Neural progenitor cell (in vitro differentiated cells): ENCODE data around the gene PKNOX2.

ENCODE experiments used
- EZH2 ChIP-seq: fragments of 200-600 bp; sonication (generic); IDR thresholded peaks from 2 replicates; pipeline ENCODE4 v1.6.1; 2017; ENCODE audit warnings: antibody characterized with exemption, mild to moderate bottlenecking, moderate library complexity
- EZH2phosphoT487 ChIP-seq: fragments of 200-600 bp; sonication (generic); IDR thresholded peaks from 2 replicates; pipeline ENCODE4 v1.6.1; 2017; ENCODE audit warnings: antibody characterized with exemption
- TF ChIP-seq, protein P1 (sequence below): fragments of 200-600 bp; sonication (generic); IDR thresholded peaks from 2 replicates; pipeline ENCODE4 v1.5.1; 2017; ENCODE audit warnings: antibody characterized with exemption, mild to moderate bottlenecking

- TF ChIP-seq, protein P1, sequence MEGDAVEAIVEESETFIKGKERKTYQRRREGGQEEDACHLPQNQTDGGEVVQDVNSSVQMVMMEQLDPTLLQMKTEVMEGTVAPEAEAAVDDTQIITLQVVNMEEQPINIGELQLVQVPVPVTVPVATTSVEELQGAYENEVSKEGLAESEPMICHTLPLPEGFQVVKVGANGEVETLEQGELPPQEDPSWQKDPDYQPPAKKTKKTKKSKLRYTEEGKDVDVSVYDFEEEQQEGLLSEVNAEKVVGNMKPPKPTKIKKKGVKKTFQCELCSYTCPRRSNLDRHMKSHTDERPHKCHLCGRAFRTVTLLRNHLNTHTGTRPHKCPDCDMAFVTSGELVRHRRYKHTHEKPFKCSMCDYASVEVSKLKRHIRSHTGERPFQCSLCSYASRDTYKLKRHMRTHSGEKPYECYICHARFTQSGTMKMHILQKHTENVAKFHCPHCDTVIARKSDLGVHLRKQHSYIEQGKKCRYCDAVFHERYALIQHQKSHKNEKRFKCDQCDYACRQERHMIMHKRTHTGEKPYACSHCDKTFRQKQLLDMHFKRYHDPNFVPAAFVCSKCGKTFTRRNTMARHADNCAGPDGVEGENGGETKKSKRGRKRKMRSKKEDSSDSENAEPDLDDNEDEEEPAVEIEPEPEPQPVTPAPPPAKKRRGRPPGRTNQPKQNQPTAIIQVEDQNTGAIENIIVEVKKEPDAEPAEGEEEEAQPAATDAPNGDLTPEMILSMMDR, result no peak
- no peak for TF ChIP-seq EZH2phosphoT487
- no peak for TF ChIP-seq EZH2
These were observed 36.1 kb upstream of the PKNOX2 start for GRCh38 chr11:125128450-125128849.
